Activated T-cell treated with anti-CD3 and anti-CD28 coated beads for 24 hours (primary cell): ENCODE data around the gene KLC3.

Experiments used
- DNase-seq: peaks from one replicate; pipeline ENCODE4 v3.0.0-alpha.2; 2020; ENCODE audit warnings: low read depth

The KLC3 gene

GRCh38 chr19:45376045-45376724 is 35.6 kb downstream of the KLC3 start:
- no peak for DNase-seq

- no peak for DNase-seq
Measured at GRCh38 chr19:45380107-45380506, 39.6 kb downstream of the KLC3 start.

- no peak for DNase-seq
Measured at GRCh38 chr19:45382426-45382825, 41.9 kb downstream of the KLC3 start.

GRCh38 chr19:45385392-45386221 is 45.1 kb downstream of the KLC3 start:
- DNase-seq = no peak

GRCh38 chr19:45391346-45391745 is 50.8 kb downstream of the KLC3 start:
- no peak for DNase-seq

- DNase-seq = no peak
Measured at GRCh38 chr19:45391871-45392665, 51.5 kb downstream of the KLC3 start.

- DNase-seq = no peak
Measured at GRCh38 chr19:45395821-45396617, 55.5 kb downstream of the KLC3 start.

- no peak for DNase-seq
Measured at GRCh38 chr19:45400192-45400591, 59.6 kb downstream of the KLC3 start.
